DMS79 (cell line): ENCODE results near the gene LAMA5.
A peak's percentile ranks its signal among the peaks of the same experiment; 100 is the strongest.

Experiments used
- DNase-seq: peaks from one replicate; lab custom pipeline; 2025; lab: John Stamatoyannopoulos, UW

The LAMA5 gene

DNA sequence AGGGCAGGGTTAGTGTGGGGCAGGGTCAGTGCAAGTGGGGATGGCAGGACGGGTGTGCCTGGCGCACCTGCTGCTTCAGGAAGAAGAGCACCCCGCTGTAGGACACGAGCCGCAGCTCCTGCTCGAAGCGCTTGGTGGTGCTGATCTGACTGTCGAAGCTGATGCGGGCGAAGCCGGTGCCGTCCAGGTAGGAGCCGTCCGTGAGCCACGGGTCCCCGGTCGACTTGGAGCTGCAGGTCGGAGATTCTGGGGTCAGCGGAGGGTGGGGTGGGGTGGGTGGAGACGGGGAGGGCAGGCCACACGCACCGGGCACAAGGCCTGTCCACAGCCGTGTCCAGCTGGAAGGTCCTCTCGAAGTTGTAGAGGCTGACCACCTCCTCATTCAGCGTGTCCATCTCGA is 54.1 kb downstream of the LAMA5 start:
- no peak for DNase-seq

DNA sequence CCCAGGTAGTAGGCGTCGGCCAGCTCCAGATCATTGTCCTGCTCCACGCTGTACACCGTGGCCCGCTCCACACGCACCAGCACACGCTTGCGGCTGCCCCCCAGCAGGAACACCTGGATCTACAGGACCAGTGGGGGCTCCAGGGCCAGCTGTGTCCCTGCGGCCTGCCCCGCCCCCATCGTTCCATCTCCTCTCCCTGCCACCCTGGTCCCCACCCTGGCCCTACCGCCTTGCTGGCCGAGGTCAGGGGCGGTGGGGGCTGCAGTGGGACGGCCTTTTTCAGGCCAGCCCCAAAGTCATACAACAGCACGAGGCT is 54.5 kb downstream of the LAMA5 start:
- DNase-seq = no peak

GRCh38 chr20:62311832-62312661 is 55.1 kb downstream of the LAMA5 start:
- no peak for DNase-seq

DNA sequence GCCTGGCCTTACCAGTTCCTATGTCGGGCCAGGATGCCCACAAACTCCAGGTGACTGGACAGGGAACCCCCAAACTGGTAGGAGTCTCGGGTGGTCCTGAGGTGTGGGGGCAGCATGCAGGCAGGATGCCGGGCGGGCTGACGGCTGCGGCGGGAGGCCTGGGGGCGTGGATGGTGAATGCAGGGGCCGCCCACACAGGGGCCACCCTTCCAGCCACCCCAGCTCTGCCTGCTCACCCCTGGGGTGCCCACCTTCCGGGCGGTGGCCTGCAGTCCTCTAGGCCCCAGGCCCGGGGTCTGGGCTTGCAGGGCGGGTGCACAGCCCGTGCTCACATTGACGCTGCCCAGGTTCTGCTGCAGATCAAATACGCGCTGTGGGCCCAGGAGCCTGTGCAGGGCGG is 56.0 kb downstream of the LAMA5 start:
- no peak for DNase-seq

GRCh38 chr20:62310757-62311121 is 56.4 kb downstream of the LAMA5 start:
- DNase-seq = no peak

DNA sequence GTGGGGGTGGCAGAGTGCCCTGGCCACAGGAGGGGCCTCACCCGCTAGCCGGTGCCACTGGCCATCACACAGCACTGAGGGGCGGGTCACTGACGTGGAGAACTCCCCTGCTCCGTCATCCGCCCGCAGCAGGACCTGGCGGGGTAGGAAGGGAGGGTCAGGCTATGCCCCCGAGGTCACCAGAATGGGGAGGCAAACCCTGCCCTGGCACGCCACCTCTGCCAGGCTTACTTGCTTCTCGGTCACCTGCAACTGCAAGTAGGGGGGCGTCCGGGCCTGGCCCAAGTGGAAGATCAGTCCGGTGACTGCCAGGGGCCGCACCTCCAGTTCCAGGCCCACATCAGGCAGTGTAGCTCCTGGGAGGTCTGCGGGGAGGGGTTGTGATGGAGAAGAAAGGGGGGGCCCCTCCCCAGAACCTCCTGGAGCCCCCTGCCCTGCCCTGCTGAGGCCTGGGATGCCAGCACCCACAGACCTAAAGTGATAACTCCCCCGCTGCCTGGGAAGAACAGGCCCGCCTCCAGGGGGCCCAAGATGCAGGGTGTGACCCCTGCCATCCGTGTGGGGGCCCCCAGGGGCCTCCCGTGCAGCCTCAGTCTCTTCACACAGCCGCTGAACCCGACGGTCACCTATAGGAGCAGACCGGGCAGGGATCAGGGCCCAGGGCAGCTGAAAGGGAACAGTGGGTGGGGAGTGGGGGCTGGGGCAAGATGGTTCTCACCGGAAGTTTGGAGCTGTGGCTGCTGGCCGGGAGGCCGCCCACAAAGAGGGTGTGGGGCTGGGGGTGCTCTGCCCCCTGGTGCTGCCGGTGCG is 57.0 kb downstream of the LAMA5 start:
- DNase-seq = no peak

- DNase-seq = no peak
Measured at GRCh38 chr20:62309198-62309944, 57.7 kb downstream of the LAMA5 start.

DNA sequence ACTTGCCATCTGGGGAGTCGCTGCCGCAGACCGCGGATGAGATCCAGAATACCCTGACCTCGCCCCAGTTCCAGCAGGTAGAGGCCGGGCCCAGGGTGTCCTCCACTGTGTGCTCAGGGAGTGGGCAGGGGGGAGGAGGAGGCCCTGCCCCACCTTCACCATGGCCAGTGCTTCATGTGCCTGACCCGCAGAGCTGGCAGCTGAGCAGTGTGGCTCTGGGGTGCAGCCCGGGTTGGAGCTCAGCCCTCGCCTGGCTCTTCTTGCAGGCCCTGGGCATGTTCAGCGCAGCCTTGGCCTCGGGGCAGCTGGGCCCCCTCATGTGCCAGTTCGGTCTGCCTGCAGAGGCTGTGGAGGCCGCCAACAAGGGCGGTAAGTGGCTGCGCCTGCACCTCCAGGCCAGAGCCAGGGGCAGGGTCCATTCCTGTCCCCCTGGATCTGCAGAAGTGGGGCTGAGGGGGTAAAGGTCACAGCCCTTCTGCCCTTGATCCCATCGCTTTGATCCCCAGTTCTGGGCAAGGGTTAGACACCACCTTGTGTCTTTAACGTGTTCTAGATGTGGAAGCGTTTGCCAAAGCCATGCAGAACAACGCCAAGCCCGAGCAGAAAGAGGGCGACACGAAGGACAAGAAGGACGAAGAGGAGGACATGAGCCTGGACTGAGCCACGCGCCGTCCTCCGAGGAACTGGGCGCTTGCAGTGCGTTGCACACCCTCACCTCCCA is 58.9 kb downstream of the LAMA5 start:
- no peak for DNase-seq

GRCh38 chr20:62307226-62308101 is 59.6 kb downstream of the LAMA5 start:
- no peak for DNase-seq

GRCh38 chr20:62306414-62307187 is 60.5 kb downstream of the LAMA5 start:
- DNase-seq = no peak

- no peak for DNase-seq
Measured at GRCh38 chr20:62305765-62306413, 61.2 kb downstream of the LAMA5 start.

DNA sequence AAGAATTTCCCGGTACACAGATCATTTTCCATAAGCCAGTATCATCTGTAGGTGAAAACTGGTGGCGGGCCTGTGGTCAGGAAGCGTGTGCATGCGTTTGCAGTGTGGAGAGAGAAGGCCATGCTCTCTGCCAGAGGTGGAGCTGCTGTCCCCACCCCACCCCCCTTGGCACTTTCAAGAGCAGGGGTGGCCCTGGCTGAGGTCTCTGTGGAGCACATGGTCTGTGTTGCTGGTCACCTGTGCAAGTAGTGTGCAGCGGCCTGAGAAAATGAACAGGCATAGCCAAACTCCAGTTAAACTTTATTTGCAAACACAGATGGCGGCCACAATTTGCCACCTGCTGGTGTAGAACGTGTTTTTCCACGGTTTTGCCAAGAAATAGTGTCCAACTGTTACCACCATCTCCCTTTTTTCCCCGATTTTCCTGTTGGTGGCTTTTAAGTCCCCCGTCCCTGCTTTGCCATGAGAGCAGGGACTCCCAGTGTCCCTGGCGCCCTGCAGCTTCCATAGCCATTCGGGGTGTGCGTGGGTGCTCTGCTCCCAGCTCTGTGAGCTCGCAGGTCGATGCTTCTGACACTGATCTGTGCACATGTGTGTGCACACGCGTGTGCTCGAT is 61.9 kb downstream of the LAMA5 start:
- DNase-seq = no peak

GRCh38 chr20:62304331-62305148 is 62.6 kb downstream of the LAMA5 start:
- no peak for DNase-seq

GRCh38 chr20:62303340-62304226 is 63.5 kb downstream of the LAMA5 start:
- DNase-seq = no peak

- no peak for DNase-seq
Measured at GRCh38 chr20:62303062-62303339, 64.1 kb downstream of the LAMA5 start.

DNA sequence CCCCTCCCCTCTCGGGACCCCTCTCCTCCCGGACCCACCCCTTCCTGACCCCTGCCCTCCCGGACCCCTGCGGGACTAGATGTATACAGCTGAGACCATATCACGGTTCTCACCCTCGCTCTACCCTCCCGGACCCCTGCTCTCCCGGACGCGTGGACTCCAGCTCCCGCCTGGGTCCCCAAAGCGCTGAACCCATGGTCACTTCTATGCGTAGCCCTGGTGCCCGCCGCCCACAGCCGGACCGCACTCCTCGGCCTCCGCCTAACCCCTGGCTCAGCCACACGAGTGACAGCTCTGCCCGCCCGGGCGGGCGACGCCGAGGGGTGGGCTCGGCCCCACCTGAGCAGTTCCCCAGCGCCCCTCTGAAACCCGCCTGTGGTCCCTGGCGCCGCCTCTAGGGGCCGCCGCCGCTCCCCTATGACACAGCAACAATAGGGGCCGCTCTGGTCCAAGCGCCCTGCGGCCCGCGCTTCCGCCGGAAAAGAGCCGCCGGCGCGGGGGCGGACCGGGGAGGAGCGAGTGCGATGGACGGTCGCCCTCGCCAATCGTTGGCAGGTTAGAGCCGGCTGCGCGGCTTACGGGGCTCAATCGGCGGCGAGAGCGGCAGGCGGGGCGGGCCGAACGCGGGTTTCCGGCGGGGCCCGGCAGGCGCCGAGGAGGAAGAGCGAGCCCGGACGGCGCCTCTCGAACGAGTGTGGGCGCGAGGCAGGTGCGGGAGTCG is 64.6 kb downstream of the LAMA5 start, which contains the start of gene ADRM1:
TSS of gene ADRM1 (plus strand) at position 657 of the 721 bp plus-strand sequence. CDS start 572 bp downstream, outside the sequence.
- DNase-seq = peak; percentile 79
